ENCODE measurements around the gene GRIN2D. TPM values are rescaled to one million over a fixed set of nuclear protein-coding genes. Genes with fewer than 3 reads are reported as not detected.

The GRIN2D gene
- total RNA-seq, 4 donors from 2014 or later, result 0.07 to 0.27 (median 0.09) TPM; not detected in 1

- Histone ChIP-seq H3K36me3 (no peaks in the 10 kb centered on the region), H3K27ac (no peak overlapping the region), H3K27me3 (peaks cover 54 to 67% (median 59%) of the 10 kb centered on the region in 3 donors), H3K4me1 (peaks cover 2 to 19% of the 10 kb centered on the region in 2 donors), H3K9me3 (no peaks in the 10 kb centered on the region), H3K4me3 (no peak overlapping the region)
- intact Hi-C loops (cut with DNase I; ENCODE audit: low total_unique reads) (no loop called here), in situ Hi-C loops (cut with MboI; ENCODE audit: low sequenced_read_pairs in 4 of 4) (no loop called here)
- no peak for TF ChIP-seq CTCF (IDR thresholded peaks at IDR 0.05 in 4 of 5, conservative IDR thresholded peaks at IDR 0.05 in 1 of 5)
- TF ChIP-seq POLR2A (IDR thresholded peaks at IDR 0.05), result no peak
- ATAC-seq, result no peak
- no peak for DNase-seq
Measured at GRCh38 chr19:48395170-48395455, 1.6 kb downstream of the GRIN2D start.

DNA sequence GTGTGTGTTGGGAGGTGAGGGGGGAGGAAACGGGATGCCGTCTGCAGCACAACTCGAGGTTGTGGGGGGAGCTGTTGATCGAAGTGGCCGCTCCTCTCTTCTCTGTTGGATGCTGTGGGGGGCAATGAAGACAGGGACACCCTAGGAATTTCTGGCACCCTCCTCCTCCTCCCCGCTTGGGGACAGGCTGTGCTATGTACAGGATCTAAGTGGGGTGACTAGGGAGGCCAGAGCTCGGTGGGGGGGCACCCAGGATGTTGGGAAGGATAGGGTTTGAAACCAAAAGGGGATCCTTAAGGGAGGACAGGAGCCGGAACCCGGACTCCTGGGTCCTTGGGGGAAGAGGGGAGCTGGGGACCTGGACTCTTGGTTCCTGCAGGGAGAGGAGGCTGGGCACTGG lies 2.0 kb downstream of the GRIN2D start:
- no peaks in the 10 kb centered on the region for H3K36me3 ChIP-seq
- in situ Hi-C loops (cut with MboI; ENCODE audit: low sequenced_read_pairs in 4 of 4) (no loop called here), intact Hi-C loops (cut with DNase I; ENCODE audit: low total_unique reads) (no loop called here)
- no peak for ATAC-seq
- no peaks in the 10 kb centered on the region for H3K9me3 ChIP-seq
- H3K27ac ChIP-seq, result no peak overlapping the region
- no peak for DNase-seq
- TF ChIP-seq POLR2A (IDR thresholded peaks at IDR 0.05) (no peak), CTCF (IDR thresholded peaks at IDR 0.05 in 4 of 5, conservative IDR thresholded peaks at IDR 0.05 in 1 of 5) (no peak)
- peaks cover 0 to 16% of the 10 kb centered on the region in 2 donors for H3K4me1 ChIP-seq
- no peak overlapping the region for H3K4me3 ChIP-seq
- peaks cover 54 to 67% (median 59%) of the 10 kb centered on the region in 3 donors for H3K27me3 ChIP-seq

DNA sequence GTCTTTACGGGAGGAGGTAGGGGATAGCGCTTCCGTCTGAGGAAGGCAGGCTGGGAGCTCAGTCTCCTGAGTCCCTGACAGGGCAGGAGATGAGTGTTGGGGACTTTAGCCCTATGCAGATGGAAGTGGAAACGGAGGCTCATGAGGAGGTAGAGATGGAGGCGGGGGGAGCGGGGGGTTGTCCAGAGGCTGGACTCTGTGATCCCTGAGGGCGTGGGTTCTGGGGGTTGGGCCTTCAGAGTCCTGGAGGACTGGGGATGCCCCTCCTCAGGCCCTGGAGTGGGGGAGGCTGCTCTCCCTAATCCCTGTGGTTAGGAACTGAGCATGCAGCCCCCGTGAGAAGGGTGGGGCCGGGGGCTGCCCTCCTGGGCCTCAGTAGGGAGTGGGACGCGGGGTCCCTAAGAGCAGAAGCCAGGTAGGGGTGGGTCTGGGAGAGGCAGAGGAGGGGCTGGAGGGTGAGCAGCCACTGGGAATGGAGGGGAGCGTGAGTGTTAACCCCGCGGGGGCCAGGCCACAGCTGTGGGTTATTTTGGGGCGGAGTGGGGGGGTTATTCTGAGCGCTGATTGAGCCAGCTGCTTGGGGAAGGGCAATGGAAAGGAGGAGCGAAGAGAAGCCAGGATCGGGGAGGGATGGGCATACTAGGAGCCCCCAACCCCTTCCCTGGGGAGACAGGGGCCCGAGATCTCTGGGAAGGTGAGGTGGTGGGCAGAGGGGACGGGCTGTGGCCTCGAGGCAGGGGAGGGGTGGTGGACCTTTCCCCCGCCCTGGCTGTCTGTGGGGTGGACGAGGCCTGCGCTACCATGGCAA lies 2.8 kb downstream of the GRIN2D start:
- in situ Hi-C loops (cut with MboI; ENCODE audit: low sequenced_read_pairs in 4 of 4), result no loop called here
- H3K27me3 ChIP-seq, result peaks cover 54 to 67% (median 59%) of the 10 kb centered on the region in 3 donors
- intact Hi-C loops (cut with DNase I; ENCODE audit: low total_unique reads), result no loop called here

GRCh38 chr19:48396824-48397176 lies 3.3 kb downstream of the GRIN2D start:
- no peak for TF ChIP-seq CTCF (IDR thresholded peaks at IDR 0.05 in 4 of 5, conservative IDR thresholded peaks at IDR 0.05 in 1 of 5)
- TF ChIP-seq POLR2A (IDR thresholded peaks at IDR 0.05), result no peak
- DNase-seq, result no peak
- H3K27me3 ChIP-seq, result peaks cover 54 to 67% (median 59%) of the 10 kb centered on the region in 3 donors
- intact Hi-C loops (cut with DNase I; ENCODE audit: low total_unique reads) (no loop called here), in situ Hi-C loops (cut with MboI; ENCODE audit: low sequenced_read_pairs in 4 of 4) (no loop called here)
- no peaks in the 10 kb centered on the region for H3K9me3 ChIP-seq
- no peak for ATAC-seq
- no peaks in the 10 kb centered on the region for H3K36me3 ChIP-seq
- peaks cover 0 to 16% of the 10 kb centered on the region in 2 donors for H3K4me1 ChIP-seq
- no peak overlapping the region for H3K27ac ChIP-seq
- no peak overlapping the region for H3K4me3 ChIP-seq

More for the DNA sequence above, 2.8 kb downstream of the GRIN2D start:
- Histone ChIP-seq H3K4me3 (no peak overlapping the region), H3K36me3 (no peaks in the 10 kb centered on the region), H3K27ac (no peak overlapping the region), H3K4me1 (peaks cover 0 to 16% of the 10 kb centered on the region in 2 donors), H3K9me3 (no peaks in the 10 kb centered on the region)
- no peak for DNase-seq
- ATAC-seq, result no peak
- TF ChIP-seq CTCF (IDR thresholded peaks at IDR 0.05 in 4 of 5, conservative IDR thresholded peaks at IDR 0.05 in 1 of 5) (no peak), POLR2A (IDR thresholded peaks at IDR 0.05) (no peak)

All from gastrocnemius medialis (tissue), 4 donors.